ENCODE measurements around the gene MCIDAS. TPM values are rescaled to one million over a fixed set of nuclear protein-coding genes. Genes with fewer than 3 reads are reported as not detected.

The MCIDAS gene
- total and polyA plus RNA-seq, 2 of the 8 experiments (the other 6 are each of a cell fraction or from before 2014, with no cell fraction given), result 0.15 TPM; not detected in 1

- no peak overlapping the region for H2BK5ac ChIP-seq (ENCODE audit: low read depth, low read length)
- CTCF ChIA-PET (ENCODE audit: partially characterized antibody), result interaction anchor here (0.6 to 13.6 kb wide), 11 partner anchors 9 to 460 kb away, joined by 3 to 143 read pairs (median 4); partner anchors contain the start of genes CDC20B and GPX8
- peaks cover 2 to 33% (median 17%) of the 10 kb centered on the region in 4 experiments for H3K4me1 ChIP-seq (replicated peaks in 1 of 4; ENCODE audit: control insufficient read depth in 3 of 4, insufficient read depth in 4 of 4, low read length in 3 of 4)
- H2BK12ac ChIP-seq (ENCODE audit: low read depth, low read length), result no peak overlapping the region
- no peak overlapping the region for H2AK5ac ChIP-seq (ENCODE audit: low read depth, low read length)
- no peak overlapping the region for H3K9ac ChIP-seq (replicated peaks in 1 of 4; ENCODE audit: extremely low read depth in 1 of 4, low read depth in 3 of 4, low read length in 3 of 4)
- no peak overlapping the region for H3K18ac ChIP-seq (ENCODE audit: extremely low read depth, low read length)
- H3K4me3 ChIP-seq (ENCODE audit: extremely low read depth in 1 of 4, insufficient read depth in 2 of 4, low read depth in 3 of 4, low read length in 4 of 4), result peak overlapping the region; percentile 45 to 70 (median 60)
- peaks cover 24% of the 10 kb centered on the region; the same call in 1 of the 2 replicates for H3K23me2 ChIP-seq (ENCODE audit: low read depth, low read length)
- H3K23ac ChIP-seq (ENCODE audit: insufficient read length), result no peak overlapping the region
- H2BK20ac ChIP-seq (ENCODE audit: low read length), result no peak overlapping the region
- no peak overlapping the region for H3K14ac ChIP-seq (ENCODE audit: insufficient read length)
- no peak overlapping the region for H3K56ac ChIP-seq (replicated peaks; ENCODE audit: insufficient read length, low read depth, low read length)
- H3K4ac ChIP-seq (replicated peaks; ENCODE audit: insufficient read length, low read depth, low read length), result no peak overlapping the region
- peaks cover 0 to 5% (median 0%) of the 10 kb centered on the region in 4 experiments; a peak in 2 of 8 replicates for H3K36me3 ChIP-seq (ENCODE audit: control insufficient read depth in 2 of 4, insufficient read depth in 4 of 4, low read length in 3 of 4)
- H3K9me3 ChIP-seq (ENCODE audit: insufficient read depth in 2 of 2, low read depth in 1 of 2, low read length in 1 of 2), result no peaks in the 10 kb centered on the region
- no peak overlapping the region for H2BK120ac ChIP-seq (replicated peaks; ENCODE audit: low read depth, low read length)
- no peak overlapping the region for H3K27ac ChIP-seq (ENCODE audit: low read depth, low read length)
- H3K79me1 ChIP-seq (ENCODE audit: low read depth, low read length), result no peaks in the 10 kb centered on the region
- H4K5ac ChIP-seq (ENCODE audit: insufficient read length, low read depth, low read length), result no peak overlapping the region
- H4K91ac ChIP-seq (replicated peaks; ENCODE audit: insufficient read length, low read length), result no peak overlapping the region
- H2AFZ ChIP-seq (ENCODE audit: low read length), result no peak overlapping the region
- FAIRE-seq, result no peak
- no peak overlapping the region; the same call in 1 of the 2 replicates for H4K8ac ChIP-seq (ENCODE audit: extremely low read depth, insufficient read depth, low read length)
- peaks cover 68 to 95% (median 89%) of the 10 kb centered on the region in 4 experiments for H3K27me3 ChIP-seq (replicated peaks in 1 of 4; ENCODE audit: control insufficient read depth in 3 of 4, extremely low read depth in 1 of 4, insufficient read depth in 3 of 4, low read length in 3 of 4)
- peak overlapping the region; percentile 92 to 96 for H3K4me2 ChIP-seq (ENCODE audit: insufficient read depth in 1 of 2, low read depth in 2 of 2, low read length in 2 of 2)
- 6% methylated on average over 11 of the region's 11 CpGs; no CpG with 5 or more reads in 1 of the 2 experiments for WGBS, 2 experiments (ENCODE audit: extremely low coverage in 1 of 2, insufficient coverage in 1 of 2, insufficient read length in 1 of 2, insufficient replicate concordance in 2 of 2, low coverage in 1 of 2, low lambda C conversion rate in 2 of 2, missing lambda C conversion rate in 1 of 2)
- no peak for DNase-seq (ENCODE audit: low read depth in 1 of 2, low spot score in 2 of 2)
- peaks cover 5 to 24% of the 10 kb centered on the region in 2 experiments for H4K20me1 ChIP-seq (replicated peaks in 1 of 2; ENCODE audit: control insufficient read depth in 1 of 2, insufficient read depth in 2 of 2, low read length in 2 of 2)
- POLR2A ChIA-PET (ENCODE audit: partially characterized antibody), result interaction anchor here (1.0 to 3.7 kb wide), 7 partner anchors 8 to 80 kb away, joined by 3 to 21 read pairs (median 5); partner anchors contain the start of genes DHX29 and MTREX
- H2BK15ac ChIP-seq (ENCODE audit: low read length), result no peak overlapping the region
- no peaks in the 10 kb centered on the region for H3K79me2 ChIP-seq (ENCODE audit: control insufficient read depth in 1 of 2, insufficient read depth in 2 of 2, low read length in 2 of 2)
- TF ChIP-seq BCL11A (IDR thresholded peaks at IDR 0.05; ENCODE audit: low read depth in 2 of 2, low read length in 2 of 2), result no peak
- peak; percentile 97 for TF ChIP-seq EZH2 (IDR thresholded peaks at IDR 0.05; ENCODE audit: low read depth, low read length, severe bottlenecking)
- no peak for TF ChIP-seq POU5F1 (IDR thresholded peaks at IDR 0.05; ENCODE audit: low read depth, low read length)
- no peak for TF ChIP-seq SRF (IDR thresholded peaks at IDR 0.05; ENCODE audit: low read depth, low read length)
- no peak for TF ChIP-seq SIRT6 (IDR thresholded peaks at IDR 0.05; ENCODE audit: low read length)
- TF ChIP-seq RXRA (IDR thresholded peaks at IDR 0.05; ENCODE audit: insufficient read depth, low read depth, low read length), result no peak
- no peak for TF ChIP-seq CHD1 (IDR thresholded peaks at IDR 0.05; ENCODE audit: low read depth, low read length)
- TF ChIP-seq PHF8 (conservative IDR thresholded peaks at IDR 0.05; ENCODE audit: low read depth, low read length), result no peak
- no peak for TF ChIP-seq KDM5A (IDR thresholded peaks at IDR 0.05; ENCODE audit: low read length)
- no peak for TF ChIP-seq USF2 (IDR thresholded peaks at IDR 0.05; ENCODE audit: low read length)
- no peak for TF ChIP-seq KDM1A (IDR thresholded peaks at IDR 0.05; ENCODE audit: borderline replicate concordance, low read length)
- TF ChIP-seq CBX5 (IDR thresholded peaks at IDR 0.05; ENCODE audit: low read depth, low read length), result no peak
- no peak for TF ChIP-seq SAP30 (IDR thresholded peaks at IDR 0.05; ENCODE audit: insufficient read depth, insufficient replicate concordance, low read length)
These were observed 4.8 kb upstream of the MCIDAS start for GRCh38 chr5:55231919-55232270.

Data from H1 (cell line).